Pancreas (tissue), 10 donors: Measurements from ENCODE around the gene HNRNPD. TPM values are rescaled to one million over a fixed set of nuclear protein-coding genes. Genes with fewer than 3 reads are reported as not detected.
A peak's percentile ranks its signal among the peaks of the same experiment; 100 is the strongest.

Experiments
- ATAC-seq, 4 donors: fragments of 200-7000 bp; cut with Tn5 transposase; one replicate each; pipeline versions ENCODE4 v1.8.0 to v1.9.1; 2020; ENCODE audit warnings: mild to moderate bottlenecking in 4 of 4, moderate library complexity in 4 of 4
- DNase-seq, 6 donors: peaks; one replicate each; pipeline ENCODE4 v3.0.0-alpha.2; 2020
- FAIRE-seq: peaks from 2 replicates; lab custom pipeline; 2012; peaks lifted over from hg19 to GRCh38; lab: Jason Lieb, UNC
- H3K27ac ChIP-seq, 4 donors: fragments of 200-600 bp; sonication (generic); 1 replicate in 3 of 4; 2 replicates in 1 of 4; pipeline versions ENCODE4 v1.5.0 to v1.8.0; 2020
- H3K27me3 ChIP-seq, 4 donors: fragments of 200-600 bp; one replicate each; pipeline ENCODE4 v1.8.0; 2021
- H3K36me3 ChIP-seq, 3 donors: fragments of 200-600 bp; sonication (generic) in 1 of 3; one replicate each; pipeline versions ENCODE4 v1.5.0 to v1.8.0; 2020 to 2021
- H3K4me1 ChIP-seq, 3 donors: fragments of 200-600 bp; one replicate each; pipeline ENCODE4 v1.8.0; 2021
- H3K4me3 ChIP-seq, 4 donors: fragments of 200-600 bp; sonication (generic) in 2 of 4; one replicate each; pipeline versions ENCODE4 v1.5.0 to v1.8.0; 2020 to 2021
- H3K9me3 ChIP-seq, 4 donors: fragments of 200-600 bp; one replicate each; pipeline ENCODE4 v1.8.0; 2021
- CTCF ChIP-seq, 4 donors: fragments of 200-600 bp; sonication (generic) in 3 of 4; IDR thresholded peaks; one replicate each; pipeline versions ENCODE4 v1.5.0 to v1.8.0; 2021; ENCODE audit warnings: antibody characterized with exemption in 4 of 4
- WGBS, 2 donors: extraction: QIAGEN DNeasy Blood & Tissue Kit; methylation state at CpG; one replicate each; pipeline ENCODE4 v1.1.7; 2013; 5-methylcytosine and 5-hydroxymethylcytosine counted together
- intact Hi-C, 3 donors: fragments of 100-400 bp; cut with DNase I; formaldehyde crosslinking; loops; one replicate each; pipeline versions ENCODE4 v1.11.1 to v1.14.2; 2022
- polyA plus RNA-seq, 2 donors: library from polyadenylated mRNA; stranded (reverse); fragments of 200-250 nt; gene quantifications; one replicate each; pipeline ENCODE4 v1.2.3, GENCODE V29; 2013
- total RNA-seq, 6 donors: library from RNA; stranded (reverse); fragmentation: NEBNext Ultra II Directional in 4 of 6; extraction: Animal tissue kit (Norgen Biotek cat#: 25700) in 4 of 6; gene quantifications; one replicate each; pipeline versions ENCODE4 v1.2.1 to v1.2.4, GENCODE V29; 2021 to 2023
- donor health status: healthy with polysubstance abuse.
- donor health status: DM: no; HTN: no; CAD: no; lungs with moderate emphysema.
- donor health status: DM: no; HTN: no; CAD: no.
- donor health status: control.
- donor health status: control.
- donor health status: Bipolar disorder and iron deficiency.
- donor health status: DM: yes; HTN: yes; CAD: no.
- donor health status: DM: no; HTN: no; CAD: no.
- donor health status: DM: no; HTN: no; CAD: no.
- donor health status: DM: yes; HTN: yes; CAD: no.

The HNRNPD gene
- total and polyA plus RNA-seq, 8 donors, result 52.7 to 131 (median 82.1) TPM

- FAIRE-seq (no peak), ATAC-seq (peak in 3 of 4 donors; percentile 70 to 83 (median 83)), DNase-seq (no peak)
- Histone ChIP-seq H3K9me3 (no peaks in the 10 kb centered on the region), H3K4me3 (no peak overlapping the region), H3K27me3 (no peaks in the 10 kb centered on the region), H3K4me1 (peaks cover 7 to 61% (median 45%) of the 10 kb centered on the region in 3 donors), H3K27ac (no peak overlapping the region), H3K36me3 (peaks cover 11 to 23% (median 17%) of the 10 kb centered on the region in 3 donors)
- 87 to 89% methylated on average over 4 of the region's 4 CpGs for WGBS, 2 donors
- intact Hi-C loops, result no loop called here
- TF ChIP-seq CTCF (IDR thresholded peaks at IDR 0.05), result peak in 3 of 4 donors; percentile 30 to 39 (median 35)
Measured at GRCh38 chr4:82360298-82361177, 13.3 kb downstream of the HNRNPD start.

- TF ChIP-seq CTCF (IDR thresholded peaks at IDR 0.05), result no peak
- intact Hi-C loops, result no loop called here
- H3K27ac ChIP-seq, result no peak overlapping the region
- FAIRE-seq, result no peak
- H3K9me3 ChIP-seq, result no peaks in the 10 kb centered on the region
- H3K4me3 ChIP-seq, result no peak overlapping the region
- H3K36me3 ChIP-seq, result peaks cover 11 to 40% (median 30%) of the 10 kb centered on the region in 3 donors
- DNase-seq, result no peak
- peaks cover 0 to 45% (median 30%) of the 10 kb centered on the region in 3 donors for H3K4me1 ChIP-seq
- no peak for ATAC-seq
- no peaks in the 10 kb centered on the region for H3K27me3 ChIP-seq
Measured at GRCh38 chr4:82358847-82359246, 14.9 kb downstream of the HNRNPD start.

GRCh38 chr4:82357640-82358039 is 16.2 kb downstream of the HNRNPD start:
- Histone ChIP-seq H3K4me1 (peaks cover 0 to 42% (median 26%) of the 10 kb centered on the region in 3 donors), H3K4me3 (no peak overlapping the region), H3K36me3 (peaks cover 11 to 43% (median 32%) of the 10 kb centered on the region in 3 donors), H3K27me3 (no peaks in the 10 kb centered on the region), H3K27ac (no peak overlapping the region), H3K9me3 (no peaks in the 10 kb centered on the region)
- WGBS, 2 donors, result 86 to 93% methylated on average over 5 of the region's 5 CpGs
- ATAC-seq, result no peak
- intact Hi-C loops, result no loop called here
- FAIRE-seq, result no peak
- no peak for DNase-seq
- no peak for TF ChIP-seq CTCF (IDR thresholded peaks at IDR 0.05)

GRCh38 chr4:82354788-82355187 is 19.0 kb downstream of the HNRNPD start:
- TF ChIP-seq CTCF (IDR thresholded peaks at IDR 0.05), result no peak
- Histone ChIP-seq H3K27me3 (no peaks in the 10 kb centered on the region), H3K4me1 (peaks cover 0 to 20% (median 12%) of the 10 kb centered on the region in 3 donors), H3K27ac (no peak overlapping the region), H3K9me3 (no peaks in the 10 kb centered on the region), H3K36me3 (peaks cover 11 to 57% (median 32%) of the 10 kb centered on the region in 3 donors), H3K4me3 (no peak overlapping the region)
- ATAC-seq (no peak), DNase-seq (no peak), FAIRE-seq (no peak)
- 95 to 96% methylated on average over 11 of the region's 11 CpGs for WGBS, 2 donors
- intact Hi-C loops, result no loop called here
